ENCODE data around the gene ANKRD22. TPM values are rescaled to one million over a fixed set of nuclear protein-coding genes. Genes with fewer than 3 reads are reported as not detected.

The ANKRD22 gene
- total and polyA plus RNA-seq, 7 donors = 0.01 to 0.05 TPM; not detected in 5

DNA sequence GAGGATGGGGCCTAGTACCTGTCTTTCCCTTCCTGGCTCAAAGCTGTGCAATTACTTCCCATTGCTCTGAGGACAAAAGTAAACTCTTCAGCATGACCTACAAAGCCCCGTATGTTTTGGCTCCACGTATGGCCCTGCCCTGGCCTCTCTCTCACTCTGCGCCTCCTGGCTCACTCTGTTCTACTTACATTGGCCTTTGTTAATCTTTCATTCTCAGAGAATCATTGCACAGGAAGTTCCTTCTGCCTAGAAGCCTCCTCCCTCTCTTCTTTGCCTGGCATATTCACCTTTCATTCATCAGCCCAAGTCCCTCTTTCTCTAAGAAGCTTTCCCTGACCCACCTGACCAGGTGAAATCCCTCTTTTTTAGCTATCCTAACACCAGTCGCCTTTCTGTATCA lies 25.3 kb downstream of the ANKRD22 start:
- TF ChIP-seq, protein P1, sequence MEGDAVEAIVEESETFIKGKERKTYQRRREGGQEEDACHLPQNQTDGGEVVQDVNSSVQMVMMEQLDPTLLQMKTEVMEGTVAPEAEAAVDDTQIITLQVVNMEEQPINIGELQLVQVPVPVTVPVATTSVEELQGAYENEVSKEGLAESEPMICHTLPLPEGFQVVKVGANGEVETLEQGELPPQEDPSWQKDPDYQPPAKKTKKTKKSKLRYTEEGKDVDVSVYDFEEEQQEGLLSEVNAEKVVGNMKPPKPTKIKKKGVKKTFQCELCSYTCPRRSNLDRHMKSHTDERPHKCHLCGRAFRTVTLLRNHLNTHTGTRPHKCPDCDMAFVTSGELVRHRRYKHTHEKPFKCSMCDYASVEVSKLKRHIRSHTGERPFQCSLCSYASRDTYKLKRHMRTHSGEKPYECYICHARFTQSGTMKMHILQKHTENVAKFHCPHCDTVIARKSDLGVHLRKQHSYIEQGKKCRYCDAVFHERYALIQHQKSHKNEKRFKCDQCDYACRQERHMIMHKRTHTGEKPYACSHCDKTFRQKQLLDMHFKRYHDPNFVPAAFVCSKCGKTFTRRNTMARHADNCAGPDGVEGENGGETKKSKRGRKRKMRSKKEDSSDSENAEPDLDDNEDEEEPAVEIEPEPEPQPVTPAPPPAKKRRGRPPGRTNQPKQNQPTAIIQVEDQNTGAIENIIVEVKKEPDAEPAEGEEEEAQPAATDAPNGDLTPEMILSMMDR (IDR thresholded peaks at IDR 0.05) = no peak
- H3K9me3 ChIP-seq = no peaks in the 10 kb centered on the region
- no peak overlapping the region for H3K27ac ChIP-seq
- DNase-seq (no peak), ATAC-seq (no peak)
- no peak overlapping the region for H3K4me3 ChIP-seq
- no peaks in the 10 kb centered on the region for H3K4me1 ChIP-seq
- WGBS, 3 donors = 75 to 80% (median 79%) methylated on average over 4 of the region's 4 CpGs
- H3K27me3 ChIP-seq (ENCODE audit: insufficient read depth in 3 of 3, low read length in 2 of 3) = no peaks in the 10 kb centered on the region
- intact Hi-C loops (cut with DNase I) = no loop called here
- no peaks in the 10 kb centered on the region for H3K36me3 ChIP-seq (ENCODE audit: insufficient read depth in 1 of 2, low read depth in 1 of 2)

DNA sequence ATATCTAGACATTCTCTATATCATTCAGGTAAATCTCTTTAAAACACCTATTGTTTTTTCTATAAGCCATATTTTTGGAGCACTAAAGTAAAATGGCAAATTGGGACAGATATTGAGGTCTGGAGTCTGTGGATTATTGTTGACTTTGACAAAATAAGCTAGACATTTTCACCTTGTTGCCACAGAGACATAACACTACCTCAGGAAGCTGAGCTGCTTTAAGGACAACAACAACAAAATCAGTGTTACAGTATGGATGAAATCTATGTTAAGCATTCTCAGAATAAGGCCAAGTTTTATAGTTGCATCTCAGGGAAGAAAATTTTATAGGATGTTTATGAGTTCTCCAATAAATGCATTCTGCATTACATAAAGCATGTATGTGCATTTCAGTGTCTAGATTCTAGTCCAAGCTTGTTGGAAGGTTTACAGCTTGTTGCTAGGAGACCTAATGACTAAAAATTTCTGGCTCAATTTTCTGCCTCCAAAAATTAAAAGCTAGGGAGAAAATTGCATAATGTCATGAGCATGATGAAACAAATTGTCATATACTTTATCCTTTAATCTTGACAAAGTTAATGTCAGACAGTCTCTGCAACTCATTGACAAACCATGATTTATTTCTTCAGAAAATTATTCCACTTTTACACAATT lies 30.8 kb downstream of the ANKRD22 start:
- ATAC-seq (no peak), DNase-seq (no peak)
- H3K4me3 ChIP-seq = no peak overlapping the region
- no peaks in the 10 kb centered on the region for H3K4me1 ChIP-seq
- H3K36me3 ChIP-seq (ENCODE audit: insufficient read depth in 1 of 2, low read depth in 1 of 2) = no peaks in the 10 kb centered on the region
- intact Hi-C loops (cut with DNase I) = no loop called here
- H3K27ac ChIP-seq = no peak overlapping the region
- H3K27me3 ChIP-seq (ENCODE audit: insufficient read depth in 3 of 3, low read length in 2 of 3) = no peaks in the 10 kb centered on the region
- TF ChIP-seq, protein P1 (IDR thresholded peaks at IDR 0.05) = no peak
- no peaks in the 10 kb centered on the region for H3K9me3 ChIP-seq

DNA sequence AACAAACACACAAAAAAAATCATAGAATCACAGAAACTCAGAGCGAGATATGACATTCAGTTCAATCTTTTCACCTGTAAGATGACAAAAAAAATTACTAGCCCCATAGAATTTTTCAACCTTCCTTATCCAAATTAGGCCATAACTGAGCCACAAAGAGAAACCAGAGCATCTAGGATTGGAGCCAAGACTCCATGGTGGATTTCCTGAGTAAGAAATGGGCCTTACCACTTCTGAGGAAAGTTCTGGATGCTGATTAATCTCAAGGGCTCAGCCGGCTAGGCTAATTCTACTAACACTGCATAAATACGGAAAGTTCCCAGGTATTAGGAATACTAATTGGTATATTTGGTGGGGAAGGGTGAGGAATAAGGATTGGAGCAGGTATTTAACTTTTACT lies 32.4 kb downstream of the ANKRD22 start:
- no peak for ATAC-seq
- no peak for DNase-seq
- H3K36me3 ChIP-seq (ENCODE audit: insufficient read depth in 1 of 2, low read depth in 1 of 2) = no peaks in the 10 kb centered on the region
- no peaks in the 10 kb centered on the region for H3K27me3 ChIP-seq (ENCODE audit: insufficient read depth in 3 of 3, low read length in 2 of 3)
- intact Hi-C loops (cut with DNase I) = loop anchor here in 1 of 2 donors (10.0 kb wide), 1 partner anchor 134 kb away; no protein-coding TSS in a partner anchor
- 66 to 73% (median 66%) methylated on average over 3 of the region's 3 CpGs for WGBS, 3 donors
- TF ChIP-seq, protein P1 (IDR thresholded peaks at IDR 0.05) = no peak
- no peak overlapping the region for H3K27ac ChIP-seq
- no peak overlapping the region for H3K4me3 ChIP-seq
- no peaks in the 10 kb centered on the region for H3K9me3 ChIP-seq
- no peaks in the 10 kb centered on the region for H3K4me1 ChIP-seq

DNA sequence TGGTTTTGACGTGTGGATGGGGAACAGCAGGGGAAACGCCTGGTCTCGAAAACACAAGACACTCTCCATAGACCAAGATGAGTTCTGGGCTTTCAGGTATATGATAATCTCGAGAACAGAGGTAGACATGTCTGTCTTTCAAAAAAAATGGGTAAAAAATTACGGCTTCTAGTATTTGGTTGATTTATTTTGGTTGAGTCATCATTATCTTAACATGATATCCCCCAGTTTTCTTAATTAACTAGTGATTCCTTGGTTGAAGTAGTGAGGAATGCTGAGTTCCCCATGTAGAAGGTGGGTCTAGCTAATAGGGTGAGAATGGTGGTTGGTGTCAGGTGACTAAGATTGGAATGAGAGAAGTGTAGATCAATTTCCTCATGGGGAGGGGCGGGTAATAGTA lies 38.4 kb downstream of the ANKRD22 start:
- intact Hi-C loops (cut with DNase I) = loop anchor here in 1 of 2 donors (10.0 kb wide), 1 partner anchor 128 kb away; no protein-coding TSS in a partner anchor
- Histone ChIP-seq H3K4me1 (no peaks in the 10 kb centered on the region), H3K4me3 (no peak overlapping the region), H3K36me3 (ENCODE audit: insufficient read depth in 1 of 2, low read depth in 1 of 2) (no peaks in the 10 kb centered on the region), H3K27ac (no peak overlapping the region), H3K9me3 (no peaks in the 10 kb centered on the region), H3K27me3 (ENCODE audit: insufficient read depth in 3 of 3, low read length in 2 of 3) (peaks cover 0 to 9% (median 0%) of the 10 kb centered on the region in 3 donors)
- DNase-seq (no peak), ATAC-seq (no peak)
- 78 to 84% (median 78%) methylated on average over 6 of the region's 6 CpGs for WGBS, 3 donors
- TF ChIP-seq, protein P1 (IDR thresholded peaks at IDR 0.05) = no peak
